GM23338 (cell line): ENCODE results near the gene SNRNP200. TPM values are rescaled to one million over a fixed set of nuclear protein-coding genes. Genes with fewer than 3 reads are reported as not detected.

Source experiments
- ATAC-seq: fragments of 200-7000 bp; cut with Tn5 transposase; 3 replicates; pipeline ENCODE4 v1.9.1; 2020
- DNase-seq: peaks from one replicate; pipeline ENCODE4 v3.0.0-alpha.2; 2015; ENCODE audit warnings: low spot score
- H2AFZ ChIP-seq: fragments of 200-600 bp; sonication (generic); 2 replicates; pipeline ENCODE4 v1.8.0; 2016; ENCODE audit warnings: antibody characterized with exemption, mild to moderate bottlenecking, moderate library complexity
- H3F3A ChIP-seq: fragments of 200-600 bp; sonication (generic); replicated peaks from 2 replicates; pipeline ENCODE4 v1.8.0; 2017; ENCODE audit warnings: antibody characterized with exemption, mixed run types, low read depth
- H3K27ac ChIP-seq: fragments of 200-600 bp; sonication (generic); 2 replicates; pipeline ENCODE4 v1.6.1; 2016; ENCODE audit warnings: low read depth
- H3K27me3 ChIP-seq: fragments of 200-600 bp; sonication (generic); 2 replicates; pipeline ENCODE4 v1.8.0; 2016; ENCODE audit warnings: mild to moderate bottlenecking, mixed run types, moderate library complexity; ENCODE audit not compliant: insufficient read depth
- H3K36me3 ChIP-seq: fragments of 200-600 bp; sonication (generic); 2 replicates; pipeline ENCODE4 v1.8.0; 2016; ENCODE audit warnings: mild to moderate bottlenecking; ENCODE audit not compliant: insufficient read depth
- H3K4me1 ChIP-seq: fragments of 200-600 bp; sonication (generic); 2 replicates; pipeline ENCODE4 v1.8.0; 2016; ENCODE audit warnings: mild to moderate bottlenecking, moderate library complexity; ENCODE audit not compliant: insufficient read depth
- H3K4me2 ChIP-seq: fragments of 200-600 bp; sonication (generic); 2 replicates; pipeline ENCODE4 v1.7.1; 2017; ENCODE audit warnings: mixed run types
- H3K4me3 ChIP-seq: fragments of 200-600 bp; sonication (generic); 2 replicates; pipeline ENCODE4 v1.6.1; 2016; ENCODE audit warnings: mixed run types
- H3K79me2 ChIP-seq: fragments of 200-600 bp; sonication (generic); replicated peaks from 2 replicates; pipeline ENCODE4 v1.8.0; 2017; ENCODE audit warnings: mild to moderate bottlenecking; ENCODE audit not compliant: insufficient read depth
- H3K9me2 ChIP-seq: fragments of 200-600 bp; sonication (generic); 2 replicates; pipeline ENCODE4 v1.8.0; 2017; ENCODE audit not compliant: insufficient read depth
- H4K20me1 ChIP-seq: fragments of 200-600 bp; sonication (generic); replicated peaks from 2 replicates; pipeline ENCODE4 v1.8.0; 2017; ENCODE audit warnings: mild to moderate bottlenecking; ENCODE audit not compliant: insufficient read depth
- H3K27ac Mint-ChIP-seq: 2 replicates; pipeline ENCODE4 v1.8.0; 2020; ENCODE audit warnings: inconsistent platforms, mild to moderate bottlenecking, moderate library complexity, mixed read lengths
- H3K27me3 Mint-ChIP-seq: 3 replicates; pipeline ENCODE4 v1.8.0; 2022; ENCODE audit warnings: low read depth, mild to moderate bottlenecking, moderate library complexity, mixed read lengths, inconsistent platforms; ENCODE audit not compliant: insufficient read depth, poor library complexity
- H3K36me3 Mint-ChIP-seq: 3 replicates; pipeline ENCODE4 v1.8.0; 2021; ENCODE audit warnings: low read depth, mild to moderate bottlenecking, inconsistent platforms, moderate library complexity, mixed read lengths
- H3K4me1 Mint-ChIP-seq: 3 replicates; pipeline ENCODE4 v1.8.0; 2020; ENCODE audit warnings: mild to moderate bottlenecking, inconsistent platforms, mixed read lengths
- H3K4me3 Mint-ChIP-seq: 3 replicates; pipeline ENCODE4 v1.8.0; 2021; ENCODE audit warnings: moderate library complexity, mild to moderate bottlenecking, inconsistent platforms, mixed read lengths
- H3K9me3 Mint-ChIP-seq: 3 replicates; pipeline ENCODE4 v1.8.0; 2020; ENCODE audit warnings: moderate library complexity, mild to moderate bottlenecking, inconsistent platforms, mixed read lengths
- CREB1 ChIP-seq: fragments of 250-450 bp; sonication (Bioruptor Pico); IDR thresholded peaks from 2 replicates; pipeline ENCODE4 v1.5.0; 2020; ENCODE audit warnings: low read depth, mild to moderate bottlenecking, moderate library complexity
- EZH2 ChIP-seq: fragments of 200-600 bp; sonication (generic); IDR thresholded peaks from one replicate; pipeline ENCODE4 v1.8.0; 2017; ENCODE audit warnings: antibody characterized with exemption, mild to moderate bottlenecking, low read depth; ENCODE audit not compliant: unreplicated experiment
- EZH2phosphoT487 ChIP-seq: fragments of 200-600 bp; sonication (generic); IDR thresholded peaks from one replicate; pipeline ENCODE4 v1.8.1; 2018; ENCODE audit warnings: antibody characterized with exemption; ENCODE audit not compliant: unreplicated experiment
- NANOG ChIP-seq: IDR thresholded peaks from 2 replicates; pipeline ENCODE4 v1.6.1; 2016; ENCODE audit warnings: antibody characterized with exemption, borderline replicate concordance
- ZNF114 ChIP-seq: fragments of 250-450 bp; sonication (Bioruptor Pico); IDR thresholded peaks from 2 replicates; pipeline ENCODE4 v1.5.0; 2020; ENCODE audit warnings: mild to moderate bottlenecking, moderate library complexity
- polyA plus RNA-seq: library from polyadenylated mRNA; unstranded; fragments of >200 nt; fragmentation: Nextera tagmentation; extraction: Ambion mirVana; gene quantifications from 2 replicates; pipeline ENCODE4 v1.2.1, GENCODE V29; 2016
- total RNA-seq: library from RNA; depleted of rRNA; stranded (reverse); fragments of >200 nt; shearing (Covaris generic); gene quantifications from 2 replicates; pipeline ENCODE4 v1.2.3, GENCODE V29; 2014
- TF ChIP-seq, protein P1 (sequence below): fragments of 250-450 bp; sonication (Bioruptor Pico); IDR thresholded peaks from 2 replicates; pipeline ENCODE4 v1.5.0; 2020; ENCODE audit warnings: mild to moderate bottlenecking, moderate library complexity
- TF ChIP-seq, protein P2 (sequence below): IDR thresholded peaks from 2 replicates; pipeline ENCODE4 v1.6.1; 2016; ENCODE audit warnings: antibody characterized with exemption

The SNRNP200 gene
- total and polyA plus RNA-seq, 2 experiments from 2014 or later: 70.7 to 179 TPM

GRCh38 chr2:96306370-96306769 lies 1.0 kb upstream of the SNRNP200 start (continued):
- TF ChIP-seq, protein P1, sequence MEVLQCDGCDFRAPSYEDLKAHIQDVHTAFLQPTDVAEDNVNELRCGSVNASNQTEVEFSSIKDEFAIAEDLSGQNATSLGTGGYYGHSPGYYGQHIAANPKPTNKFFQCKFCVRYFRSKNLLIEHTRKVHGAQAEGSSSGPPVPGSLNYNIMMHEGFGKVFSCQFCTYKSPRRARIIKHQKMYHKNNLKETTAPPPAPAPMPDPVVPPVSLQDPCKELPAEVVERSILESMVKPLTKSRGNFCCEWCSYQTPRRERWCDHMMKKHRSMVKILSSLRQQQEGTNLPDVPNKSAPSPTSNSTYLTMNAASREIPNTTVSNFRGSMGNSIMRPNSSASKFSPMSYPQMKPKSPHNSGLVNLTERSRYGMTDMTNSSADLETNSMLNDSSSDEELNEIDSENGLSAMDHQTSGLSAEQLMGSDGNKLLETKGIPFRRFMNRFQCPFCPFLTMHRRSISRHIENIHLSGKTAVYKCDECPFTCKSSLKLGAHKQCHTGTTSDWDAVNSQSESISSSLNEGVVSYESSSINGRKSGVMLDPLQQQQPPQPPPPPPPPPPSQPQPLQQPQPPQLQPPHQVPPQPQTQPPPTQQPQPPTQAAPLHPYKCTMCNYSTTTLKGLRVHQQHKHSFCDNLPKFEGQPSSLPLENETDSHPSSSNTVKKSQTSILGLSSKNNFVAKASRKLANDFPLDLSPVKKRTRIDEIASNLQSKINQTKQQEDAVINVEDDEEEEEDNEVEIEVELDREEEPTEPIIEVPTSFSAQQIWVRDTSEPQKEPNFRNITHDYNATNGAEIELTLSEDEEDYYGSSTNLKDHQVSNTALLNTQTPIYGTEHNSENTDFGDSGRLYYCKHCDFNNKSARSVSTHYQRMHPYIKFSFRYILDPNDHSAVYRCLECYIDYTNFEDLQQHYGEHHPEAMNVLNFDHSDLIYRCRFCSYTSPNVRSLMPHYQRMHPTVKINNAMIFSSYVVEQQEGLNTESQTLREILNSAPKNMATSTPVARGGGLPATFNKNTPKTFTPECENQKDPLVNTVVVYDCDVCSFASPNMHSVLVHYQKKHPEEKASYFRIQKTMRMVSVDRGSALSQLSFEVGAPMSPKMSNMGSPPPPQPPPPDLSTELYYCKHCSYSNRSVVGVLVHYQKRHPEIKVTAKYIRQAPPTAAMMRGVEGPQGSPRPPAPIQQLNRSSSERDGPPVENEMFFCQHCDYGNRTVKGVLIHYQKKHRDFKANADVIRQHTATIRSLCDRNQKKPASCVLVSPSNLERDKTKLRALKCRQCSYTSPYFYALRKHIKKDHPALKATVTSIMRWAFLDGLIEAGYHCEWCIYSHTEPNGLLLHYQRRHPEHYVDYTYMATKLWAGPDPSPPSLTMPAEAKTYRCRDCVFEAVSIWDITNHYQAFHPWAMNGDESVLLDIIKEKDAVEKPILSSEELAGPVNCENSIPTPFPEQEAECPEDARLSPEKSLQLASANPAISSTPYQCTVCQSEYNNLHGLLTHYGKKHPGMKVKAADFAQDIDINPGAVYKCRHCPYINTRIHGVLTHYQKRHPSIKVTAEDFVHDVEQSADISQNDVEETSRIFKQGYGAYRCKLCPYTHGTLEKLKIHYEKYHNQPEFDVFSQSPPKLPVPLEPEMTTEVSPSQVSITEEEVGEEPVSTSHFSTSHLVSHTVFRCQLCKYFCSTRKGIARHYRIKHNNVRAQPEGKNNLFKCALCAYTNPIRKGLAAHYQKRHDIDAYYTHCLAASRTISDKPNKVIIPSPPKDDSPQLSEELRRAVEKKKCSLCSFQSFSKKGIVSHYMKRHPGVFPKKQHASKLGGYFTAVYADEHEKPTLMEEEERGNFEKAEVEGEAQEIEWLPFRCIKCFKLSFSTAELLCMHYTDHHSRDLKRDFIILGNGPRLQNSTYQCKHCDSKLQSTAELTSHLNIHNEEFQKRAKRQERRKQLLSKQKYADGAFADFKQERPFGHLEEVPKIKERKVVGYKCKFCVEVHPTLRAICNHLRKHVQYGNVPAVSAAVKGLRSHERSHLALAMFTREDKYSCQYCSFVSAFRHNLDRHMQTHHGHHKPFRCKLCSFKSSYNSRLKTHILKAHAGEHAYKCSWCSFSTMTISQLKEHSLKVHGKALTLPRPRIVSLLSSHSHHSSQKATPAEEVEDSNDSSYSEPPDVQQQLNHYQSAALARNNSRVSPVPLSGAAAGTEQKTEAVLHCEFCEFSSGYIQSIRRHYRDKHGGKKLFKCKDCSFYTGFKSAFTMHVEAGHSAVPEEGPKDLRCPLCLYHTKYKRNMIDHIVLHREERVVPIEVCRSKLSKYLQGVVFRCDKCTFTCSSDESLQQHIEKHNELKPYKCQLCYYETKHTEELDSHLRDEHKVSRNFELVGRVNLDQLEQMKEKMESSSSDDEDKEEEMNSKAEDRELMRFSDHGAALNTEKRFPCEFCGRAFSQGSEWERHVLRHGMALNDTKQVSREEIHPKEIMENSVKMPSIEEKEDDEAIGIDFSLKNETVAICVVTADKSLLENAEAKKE (CRISPR knock-in tag): no peak
- TF ChIP-seq EZH2phosphoT487 (no peak), EZH2 (no peak)

- Histone ChIP-seq H3K9me2 (no peaks in the 10 kb centered on the region), H4K20me1 (peaks cover 11% of the 10 kb centered on the region; the same call in 1 of the 2 replicates), H2AFZ (peak overlapping the region; percentile 25), H3K36me3 (peaks cover 31% of the 10 kb centered on the region), H3K4me3 (peak overlapping the region; percentile 75), H3F3A (no peaks in the 10 kb centered on the region; the same call in 1 of the 2 replicates), H3K27me3 (no peaks in the 10 kb centered on the region), H3K79me2 (peaks cover 38% of the 10 kb centered on the region), H3K4me2 (peak overlapping the region; percentile 92), H3K27ac (peak overlapping the region; percentile 90), H3K4me1 (no peaks in the 10 kb centered on the region; the same call in 1 of the 2 replicates)
- no peaks in the 10 kb centered on the region for H3K9me3 Mint-ChIP-seq
- no peaks in the 10 kb centered on the region for H3K27me3 Mint-ChIP-seq
- H3K4me3 Mint-ChIP-seq: peak overlapping the region; percentile 100
- peaks cover 40% of the 10 kb centered on the region for H3K36me3 Mint-ChIP-seq
- DNase-seq (peak; percentile 4), ATAC-seq (no peak; the same call in 2 of the 3 replicates)
- peak overlapping the region; percentile 99 for H3K27ac Mint-ChIP-seq
- H3K4me1 Mint-ChIP-seq: peaks cover 17% of the 10 kb centered on the region
- no peak for TF ChIP-seq EZH2phosphoT487
- TF ChIP-seq ZNF114 (CRISPR knock-in tag): no peak
- no peak for TF ChIP-seq NANOG
- TF ChIP-seq, protein P2, sequence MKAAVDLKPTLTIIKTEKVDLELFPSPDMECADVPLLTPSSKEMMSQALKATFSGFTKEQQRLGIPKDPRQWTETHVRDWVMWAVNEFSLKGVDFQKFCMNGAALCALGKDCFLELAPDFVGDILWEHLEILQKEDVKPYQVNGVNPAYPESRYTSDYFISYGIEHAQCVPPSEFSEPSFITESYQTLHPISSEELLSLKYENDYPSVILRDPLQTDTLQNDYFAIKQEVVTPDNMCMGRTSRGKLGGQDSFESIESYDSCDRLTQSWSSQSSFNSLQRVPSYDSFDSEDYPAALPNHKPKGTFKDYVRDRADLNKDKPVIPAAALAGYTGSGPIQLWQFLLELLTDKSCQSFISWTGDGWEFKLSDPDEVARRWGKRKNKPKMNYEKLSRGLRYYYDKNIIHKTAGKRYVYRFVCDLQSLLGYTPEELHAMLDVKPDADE: no peak
- TF ChIP-seq CREB1: no peak
- TF ChIP-seq, protein P1 (CRISPR knock-in tag): no peak
These were observed 598 bp upstream of the SNRNP200 start for GRCh38 chr2:96305979-96306308.
